ENCODE measurements around the gene PCID2.

Gene PCID2

DNA sequence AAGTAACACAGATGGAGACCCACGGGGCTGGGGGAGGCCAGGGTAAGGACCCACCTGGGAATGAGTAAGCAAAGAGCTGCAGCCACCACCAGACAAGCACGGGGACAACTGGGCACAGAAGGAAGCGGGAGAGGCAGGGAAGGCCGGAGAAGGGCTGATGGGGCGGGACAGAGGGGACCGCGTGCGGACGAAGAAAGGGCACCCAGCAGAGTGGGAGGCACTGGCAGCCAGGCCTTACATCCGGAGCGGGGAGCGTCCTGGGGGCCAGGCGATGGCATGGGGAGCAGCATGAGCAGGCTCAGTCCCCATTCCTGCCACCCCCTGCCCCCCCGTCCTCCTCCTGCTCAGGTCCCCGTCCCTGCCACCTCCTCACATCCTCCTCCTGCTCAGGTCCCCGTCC lies 47.0 kb downstream of the PCID2 start:
- Histone ChIP-seq H3K27me3 (ENCODE audit: control insufficient read depth, insufficient read depth, low read length) (no peaks in the 10 kb centered on the region), H3K9me3 (ENCODE audit: control insufficient read depth, low read length) (no peaks in the 10 kb centered on the region), H3K9ac (no peak overlapping the region), H3K4me3 (ENCODE audit: low read depth, low read length) (no peak overlapping the region), H3K27ac (no peak overlapping the region), H3K79me2 (no peaks in the 10 kb centered on the region), H3K4me2 (ENCODE audit: low read length) (no peak overlapping the region), H3K4me1 (no peaks in the 10 kb centered on the region), H2AFZ (no peak overlapping the region), H3K36me3 (ENCODE audit: control insufficient read depth, insufficient read depth, low read length) (no peaks in the 10 kb centered on the region)
- TF ChIP-seq, protein P1, sequence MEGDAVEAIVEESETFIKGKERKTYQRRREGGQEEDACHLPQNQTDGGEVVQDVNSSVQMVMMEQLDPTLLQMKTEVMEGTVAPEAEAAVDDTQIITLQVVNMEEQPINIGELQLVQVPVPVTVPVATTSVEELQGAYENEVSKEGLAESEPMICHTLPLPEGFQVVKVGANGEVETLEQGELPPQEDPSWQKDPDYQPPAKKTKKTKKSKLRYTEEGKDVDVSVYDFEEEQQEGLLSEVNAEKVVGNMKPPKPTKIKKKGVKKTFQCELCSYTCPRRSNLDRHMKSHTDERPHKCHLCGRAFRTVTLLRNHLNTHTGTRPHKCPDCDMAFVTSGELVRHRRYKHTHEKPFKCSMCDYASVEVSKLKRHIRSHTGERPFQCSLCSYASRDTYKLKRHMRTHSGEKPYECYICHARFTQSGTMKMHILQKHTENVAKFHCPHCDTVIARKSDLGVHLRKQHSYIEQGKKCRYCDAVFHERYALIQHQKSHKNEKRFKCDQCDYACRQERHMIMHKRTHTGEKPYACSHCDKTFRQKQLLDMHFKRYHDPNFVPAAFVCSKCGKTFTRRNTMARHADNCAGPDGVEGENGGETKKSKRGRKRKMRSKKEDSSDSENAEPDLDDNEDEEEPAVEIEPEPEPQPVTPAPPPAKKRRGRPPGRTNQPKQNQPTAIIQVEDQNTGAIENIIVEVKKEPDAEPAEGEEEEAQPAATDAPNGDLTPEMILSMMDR (IDR thresholded peaks at IDR 0.05), result no peak

DNA sequence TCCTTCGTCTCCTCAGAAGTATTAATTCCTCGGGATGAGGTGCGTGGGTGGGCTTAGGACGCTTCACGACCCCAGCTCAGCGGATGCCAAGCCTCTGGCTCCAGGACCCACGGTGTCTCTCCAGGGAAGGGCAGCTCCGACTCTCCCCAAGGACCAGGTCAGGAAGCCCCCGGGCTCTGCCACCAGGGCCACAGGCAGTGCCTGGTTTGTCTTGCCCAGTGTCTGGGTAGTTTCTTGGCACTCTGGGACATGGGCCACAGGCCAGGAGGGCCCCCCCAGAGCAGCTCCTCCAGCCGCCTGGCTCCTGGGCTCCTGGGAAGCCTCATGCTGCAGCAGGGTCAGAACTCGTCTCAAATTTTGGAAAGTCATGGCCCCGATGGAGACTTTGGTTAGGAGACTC lies 47.5 kb downstream of the PCID2 start:
- Histone ChIP-seq H3K36me3 (ENCODE audit: control insufficient read depth, insufficient read depth, low read length) (no peaks in the 10 kb centered on the region), H3K27ac (no peak overlapping the region), H3K4me2 (ENCODE audit: low read length) (no peak overlapping the region), H3K9me3 (ENCODE audit: control insufficient read depth, low read length) (no peaks in the 10 kb centered on the region), H3K79me2 (no peaks in the 10 kb centered on the region), H2AFZ (no peak overlapping the region), H3K27me3 (ENCODE audit: control insufficient read depth, insufficient read depth, low read length) (no peaks in the 10 kb centered on the region), H3K4me3 (ENCODE audit: low read depth, low read length) (no peak overlapping the region), H3K4me1 (no peaks in the 10 kb centered on the region), H3K9ac (no peak overlapping the region)
- TF ChIP-seq, protein P1 (IDR thresholded peaks at IDR 0.05), result no peak

DNA sequence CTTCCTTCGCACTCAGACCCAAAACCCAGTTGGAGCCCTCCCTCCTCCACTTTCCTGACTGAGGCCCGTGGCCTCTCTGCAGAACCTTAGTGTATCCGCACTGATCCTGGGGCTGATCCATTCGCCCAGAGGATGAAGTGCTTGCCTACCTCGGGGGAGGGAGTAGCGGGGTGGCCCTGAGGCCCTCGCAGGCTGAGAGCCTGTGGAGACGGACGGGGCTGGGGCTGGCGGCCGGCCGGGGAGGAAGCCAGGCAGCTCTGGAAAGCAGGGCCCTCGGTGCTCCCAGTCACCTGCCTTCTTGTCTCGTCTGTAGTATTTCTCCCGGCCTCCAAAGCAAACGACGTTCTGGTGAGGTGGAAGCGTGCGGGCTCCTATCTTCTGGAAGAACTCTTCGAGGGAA lies 48.8 kb downstream of the PCID2 start:
- no peaks in the 10 kb centered on the region for H3K36me3 ChIP-seq (ENCODE audit: control insufficient read depth, insufficient read depth, low read length)
- H3K27me3 ChIP-seq (ENCODE audit: control insufficient read depth, insufficient read depth, low read length), result no peaks in the 10 kb centered on the region
- H3K9ac ChIP-seq, result no peak overlapping the region
- H2AFZ ChIP-seq, result no peak overlapping the region
- H3K79me2 ChIP-seq, result no peaks in the 10 kb centered on the region
- no peaks in the 10 kb centered on the region for H3K9me3 ChIP-seq (ENCODE audit: control insufficient read depth, low read length)
- no peak overlapping the region for H3K4me2 ChIP-seq (ENCODE audit: low read length)
- TF ChIP-seq, protein P1 (IDR thresholded peaks at IDR 0.05), result no peak
- no peaks in the 10 kb centered on the region for H3K4me1 ChIP-seq
- H3K4me3 ChIP-seq (ENCODE audit: low read depth, low read length), result no peak overlapping the region
- no peak overlapping the region for H3K27ac ChIP-seq

DNA sequence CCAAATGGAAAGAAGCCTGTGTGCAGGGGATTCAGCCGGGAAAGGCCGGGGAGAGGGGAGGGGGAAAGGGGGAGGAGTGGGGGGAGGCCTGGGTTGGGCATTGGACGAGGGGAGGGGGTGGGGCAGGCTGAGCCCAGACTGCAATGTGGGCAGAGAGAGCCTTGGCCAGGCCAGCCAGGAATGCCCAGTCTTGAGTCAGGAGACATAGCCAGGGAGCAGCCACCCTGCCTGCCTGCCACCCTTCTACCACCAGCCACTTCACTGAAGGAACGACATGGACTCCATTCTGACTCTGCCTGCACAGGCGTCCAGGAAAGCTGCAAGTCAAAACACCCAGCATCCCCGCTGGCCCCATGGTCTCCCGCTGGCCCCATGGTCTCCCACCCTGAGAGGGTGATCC lies 49.5 kb downstream of the PCID2 start:
- TF ChIP-seq, protein P1 (IDR thresholded peaks at IDR 0.05), result no peak
- H3K4me3 ChIP-seq (ENCODE audit: low read depth, low read length), result no peak overlapping the region
- H3K36me3 ChIP-seq (ENCODE audit: control insufficient read depth, insufficient read depth, low read length), result no peaks in the 10 kb centered on the region
- H3K9me3 ChIP-seq (ENCODE audit: control insufficient read depth, low read length), result no peaks in the 10 kb centered on the region
- no peak overlapping the region for H3K4me2 ChIP-seq (ENCODE audit: low read length)
- no peak overlapping the region for H3K27ac ChIP-seq
- H3K27me3 ChIP-seq (ENCODE audit: control insufficient read depth, insufficient read depth, low read length), result no peaks in the 10 kb centered on the region
- no peak overlapping the region for H2AFZ ChIP-seq
- no peaks in the 10 kb centered on the region for H3K79me2 ChIP-seq
- no peak overlapping the region for H3K9ac ChIP-seq
- H3K4me1 ChIP-seq, result no peaks in the 10 kb centered on the region

DNA sequence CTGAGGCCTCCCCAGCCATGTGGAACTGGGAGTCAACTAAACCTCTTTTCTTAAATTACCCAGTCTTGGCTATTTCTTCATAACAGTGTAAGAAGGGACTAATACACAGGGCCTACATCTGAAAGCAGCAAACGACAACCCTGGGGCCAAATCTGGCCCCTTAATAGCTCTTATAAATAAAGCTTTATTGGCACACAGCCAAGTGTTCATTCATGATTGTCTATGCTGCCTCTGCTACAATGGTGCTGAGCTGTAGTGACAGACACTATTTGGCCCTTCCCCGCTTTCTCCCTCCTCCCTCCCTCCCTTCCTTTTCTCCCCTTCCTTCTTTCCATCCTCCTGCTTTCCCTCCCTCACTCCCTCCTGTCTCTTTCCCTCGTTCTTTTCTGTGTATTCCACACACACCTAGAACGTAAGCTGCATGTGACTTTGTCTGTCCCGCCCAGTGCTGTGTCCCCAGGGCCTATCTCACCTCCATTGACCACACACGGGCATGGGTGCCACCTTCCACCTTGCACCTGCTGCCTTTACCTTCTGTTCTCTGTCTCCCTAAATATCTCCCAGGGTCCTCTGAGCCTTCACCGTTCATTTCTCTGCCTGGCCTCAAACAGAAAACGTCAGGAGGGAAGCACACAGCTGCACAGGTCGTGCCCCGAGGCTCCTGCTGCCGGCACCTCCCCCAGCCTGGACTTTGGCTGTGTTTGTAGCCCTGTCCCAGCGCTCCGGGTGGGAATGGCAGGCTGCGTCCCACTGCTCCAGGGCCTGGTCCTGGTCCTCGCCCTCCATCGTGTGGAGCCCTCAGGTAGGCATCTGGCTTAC lies 50.3 kb downstream of the PCID2 start, which contains the start of gene PROZ:
Gene PROZ (plus strand): TSS at position 720 of the 819 bp plus-strand sequence. CDS start 13 bp downstream, at position 733.
- H2AFZ ChIP-seq, result no peak within 1 kb of the TSS
- no peak within 1 kb of the TSS for H3K4me3 ChIP-seq (ENCODE audit: low read depth, low read length)
- H3K36me3 ChIP-seq (ENCODE audit: control insufficient read depth, insufficient read depth, low read length), result no peaks in the 10 kb centered on the region
- H3K27me3 ChIP-seq (ENCODE audit: control insufficient read depth, insufficient read depth, low read length), result no peaks in the 10 kb centered on the region
- H3K9me3 ChIP-seq (ENCODE audit: control insufficient read depth, low read length), result no peaks in the 10 kb centered on the region
- no peak within 1 kb of the TSS for H3K9ac ChIP-seq
- no peaks in the 10 kb centered on the region for H3K4me1 ChIP-seq
- no peaks in the 10 kb centered on the region for H3K79me2 ChIP-seq
- H3K27ac ChIP-seq, result no peak within 1 kb of the TSS
- TF ChIP-seq, protein P1 (IDR thresholded peaks at IDR 0.05), result no peak
- H3K4me2 ChIP-seq (ENCODE audit: low read length), result no peak within 1 kb of the TSS

Measured in parathyroid adenoma (tissue), 2 donors.